Kidney (tissue), 14 donors: Measurements from ENCODE around the gene CTNNAL1. TPM values are rescaled to one million over a fixed set of nuclear protein-coding genes. Genes with fewer than 3 reads are reported as not detected.

Source experiments
- DNase-seq, 5 donors: peaks; one replicate each; pipeline ENCODE4 v3.0.0-alpha.2; 2013 to 2020
- FAIRE-seq: peaks from 2 replicates; lab custom pipeline; 2012; peaks lifted over from hg19 to GRCh38; lab: Jason Lieb, UNC
- H3K27ac ChIP-seq, 2 donors: one replicate each; pipeline ENCODE4 v1.7.0; 2013; ENCODE audit warnings: low read depth in 2 of 2, low read length in 2 of 2, inconsistent platforms in 1 of 2
- H3K27me3 ChIP-seq: one replicate; pipeline ENCODE4 v1.7.1; 2013; ENCODE audit warnings: low read length, inconsistent platforms; ENCODE audit not compliant: control insufficient read depth, insufficient read depth
- H3K36me3 ChIP-seq, 3 donors: one replicate each; pipeline versions ENCODE4 v1.7.0 to v1.7.1; 2013; ENCODE audit warnings: low read length in 3 of 3, control low read depth in 1 of 3, inconsistent platforms in 1 of 3; ENCODE audit not compliant: insufficient read depth in 3 of 3, control insufficient read depth in 2 of 3
- H3K4me1 ChIP-seq, 3 donors: one replicate each; pipeline versions ENCODE4 v1.7.0 to v1.7.1; 2013; ENCODE audit warnings: low read length in 3 of 3, inconsistent platforms in 1 of 3, low read depth in 1 of 3; ENCODE audit not compliant: control insufficient read depth in 2 of 3, insufficient read depth in 2 of 3
- H3K4me3 ChIP-seq, 3 donors: one replicate each; pipeline versions ENCODE4 v1.7.0 to v1.8.1; 2013; ENCODE audit warnings: low read length in 3 of 3, control low read depth in 1 of 3, inconsistent platforms in 1 of 3
- H3K9ac ChIP-seq, 3 donors: one replicate each; pipeline versions ENCODE4 v1.7.0 to v1.7.1; 2013; ENCODE audit warnings: low read length in 3 of 3, control low read depth in 1 of 3, inconsistent platforms in 1 of 3
- H3K9me3 ChIP-seq, 3 donors: one replicate each; pipeline versions ENCODE4 v1.7.0 to v1.7.1; 2013; ENCODE audit warnings: low read length in 3 of 3, control low read depth in 1 of 3, inconsistent platforms in 1 of 3; ENCODE audit not compliant: control insufficient read depth in 2 of 3, insufficient read depth in 1 of 3
- intact Hi-C: fragments of 100-400 bp; cut with DNase I; formaldehyde crosslinking; loops from one replicate; pipeline ENCODE4 v1.11.1; 2022
- microRNA-seq: library from miRNA; unstranded; fragments of <30 nt; microRNA quantifications from one replicate; pipeline ENCODE4 v1.2.0, GENCODE V29; 2020
- polyA plus RNA-seq: library from polyadenylated mRNA; stranded (reverse); fragments of 350-450 nt; fragmentation: Illumina TruSeq; extraction: RNeasy Lipid Tissue Mini Kit (QIAGEN cat#74804); gene quantifications from one replicate; pipeline ENCODE4 v1.2.3, GENCODE V29; 2014; ENCODE audit warnings: low read depth, low replicate concordance; ENCODE audit not compliant: insufficient read depth
- total RNA-seq: library from RNA; stranded (reverse); fragmentation: NEBNext Ultra II Directional; extraction: Animal tissue kit (Norgen Biotek cat#: 25700); gene quantifications from one replicate; pipeline ENCODE4 v1.2.1, GENCODE V29; 2021
- TF ChIP-seq, protein P1 (sequence below): IDR thresholded peaks from 3 replicates; pipeline ENCODE4 v1.5.1; 2012; ENCODE audit warnings: mild to moderate bottlenecking, moderate library complexity, borderline replicate concordance; ENCODE audit not compliant: insufficient read depth; ENCODE audit errors: extremely low read depth
- donor health status: control.
- donor health status: control.
- donor health status: control.
- donor health status: control.
- donor health status: control.
- donor health status: DM: yes; HTN: yes; CAD: no.
- donor health status: Normal renal cell carcinoma (clear cell type).

Gene CTNNAL1
- total and polyA plus RNA-seq, 2 donors from 2014 or later: 38.6 to 54.8 TPM

DNA sequence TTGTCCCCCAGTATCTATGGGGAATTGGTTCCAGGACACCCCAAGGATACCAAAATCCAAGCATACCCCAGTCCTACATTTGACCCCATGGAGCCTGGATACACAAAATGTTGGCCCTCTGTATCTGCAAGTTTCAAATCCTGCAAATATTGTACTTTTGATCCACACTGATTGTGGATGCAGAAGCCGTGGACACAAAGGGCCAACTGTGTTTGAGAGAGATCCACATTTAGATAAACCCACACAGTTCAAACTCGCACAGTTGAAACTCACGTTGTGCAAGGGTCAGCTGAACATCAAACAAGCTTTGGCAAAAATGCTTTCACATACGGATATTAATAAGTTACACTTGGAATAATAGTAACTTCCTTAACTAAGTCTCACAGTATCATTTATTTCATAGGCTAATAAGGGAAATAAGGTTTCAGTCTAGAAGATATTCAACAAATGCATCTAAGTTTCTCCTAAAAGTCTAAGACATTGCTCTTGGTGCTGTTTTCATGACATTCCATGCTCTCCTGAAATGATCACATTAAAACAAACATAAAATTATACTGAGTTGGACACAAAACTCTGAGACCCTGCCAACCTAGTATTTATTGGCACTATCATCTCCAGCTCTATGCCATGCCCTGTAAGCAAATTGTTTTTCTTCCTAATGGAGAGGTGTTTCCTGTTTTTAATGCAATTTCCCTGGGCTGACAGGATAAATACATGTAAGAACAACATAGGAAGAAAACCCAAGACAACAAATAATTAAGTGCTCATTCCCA lies 118.9 kb downstream of the CTNNAL1 start:
- Histone ChIP-seq H3K9ac (no peak overlapping the region), H3K36me3 (peaks cover 6 to 70% (median 30%) of the 10 kb centered on the region in 3 donors), H3K27me3 (no peaks in the 10 kb centered on the region), H3K4me1 (no peaks in the 10 kb centered on the region), H3K4me3 (no peak overlapping the region), H3K9me3 (no peaks in the 10 kb centered on the region), H3K27ac (no peak overlapping the region)
- FAIRE-seq: no peak
- TF ChIP-seq, protein P1, sequence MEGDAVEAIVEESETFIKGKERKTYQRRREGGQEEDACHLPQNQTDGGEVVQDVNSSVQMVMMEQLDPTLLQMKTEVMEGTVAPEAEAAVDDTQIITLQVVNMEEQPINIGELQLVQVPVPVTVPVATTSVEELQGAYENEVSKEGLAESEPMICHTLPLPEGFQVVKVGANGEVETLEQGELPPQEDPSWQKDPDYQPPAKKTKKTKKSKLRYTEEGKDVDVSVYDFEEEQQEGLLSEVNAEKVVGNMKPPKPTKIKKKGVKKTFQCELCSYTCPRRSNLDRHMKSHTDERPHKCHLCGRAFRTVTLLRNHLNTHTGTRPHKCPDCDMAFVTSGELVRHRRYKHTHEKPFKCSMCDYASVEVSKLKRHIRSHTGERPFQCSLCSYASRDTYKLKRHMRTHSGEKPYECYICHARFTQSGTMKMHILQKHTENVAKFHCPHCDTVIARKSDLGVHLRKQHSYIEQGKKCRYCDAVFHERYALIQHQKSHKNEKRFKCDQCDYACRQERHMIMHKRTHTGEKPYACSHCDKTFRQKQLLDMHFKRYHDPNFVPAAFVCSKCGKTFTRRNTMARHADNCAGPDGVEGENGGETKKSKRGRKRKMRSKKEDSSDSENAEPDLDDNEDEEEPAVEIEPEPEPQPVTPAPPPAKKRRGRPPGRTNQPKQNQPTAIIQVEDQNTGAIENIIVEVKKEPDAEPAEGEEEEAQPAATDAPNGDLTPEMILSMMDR: no peak
- no peak for DNase-seq
- intact Hi-C loops: no loop called here

Small RNA genes lying within 50 kb of the gene (microRNA-seq; reads per million reads assigned to microRNA genes)
- 135 reads per million, percentile 57 among the genes with 10 or more reads in this experiment for gene MIR32

Other genes with a start within 250 kb of the CTNNAL1 start
- not detected for gene ACTL7B, start 157.5 kb downstream of the CTNNAL1 start, total RNA-seq
- gene ACTL7B, start 157.5 kb downstream of the CTNNAL1 start, polyA plus RNA-seq: not detected
- gene ACTL7A, start 151.2 kb downstream of the CTNNAL1 start, total RNA-seq: not detected
- gene ACTL7A, start 151.2 kb downstream of the CTNNAL1 start, polyA plus RNA-seq: not detected
- gene ELP1, start 79.4 kb downstream of the CTNNAL1 start, total RNA-seq: 25.2 TPM
- 12.9 TPM for gene ELP1, start 79.4 kb downstream of the CTNNAL1 start, polyA plus RNA-seq
- gene ABITRAM, start 79.1 kb downstream of the CTNNAL1 start, total RNA-seq: 11.7 TPM
- 13.6 TPM for gene ABITRAM, start 79.1 kb downstream of the CTNNAL1 start, polyA plus RNA-seq
- gene TMEM245, start 106.4 kb upstream of the CTNNAL1 start, total RNA-seq: 69.5 TPM
- gene TMEM245, start 106.4 kb upstream of the CTNNAL1 start, polyA plus RNA-seq: 23.5 TPM
- gene FRRS1L, start 153.8 kb upstream of the CTNNAL1 start, total RNA-seq: not detected
- gene FRRS1L, start 153.8 kb upstream of the CTNNAL1 start, polyA plus RNA-seq: 0.06 TPM